CD8-positive, alpha-beta memory T cell (primary cell): ENCODE measurements around the gene ZNF557. TPM values are rescaled to one million over a fixed set of nuclear protein-coding genes. Genes with fewer than 3 reads are reported as not detected.
A peak's percentile ranks its signal among the peaks of the same experiment; 100 is the strongest.
"Not testable (repeated sequence)": the region's sequence is repeated elsewhere in the genome, so short reads cannot be mapped to it uniquely, and the experiment has no call there.

Experiments used
- CTCF ChIA-PET: fragments of 350-600 bp; sonication (Branson Sonifier 250); formaldehyde crosslinking; loops from one replicate; lab custom pipeline; 2021; ENCODE audit warnings: antibody characterized with exemption; lab: Charles Lee
- POLR2A ChIA-PET: fragments of 350-600 bp; sonication (Branson Sonifier 250); formaldehyde crosslinking; loops from one replicate; lab custom pipeline; 2021; ENCODE audit warnings: antibody characterized with exemption; lab: Charles Lee
- DNase-seq, 5 donors: peaks; one replicate each; pipeline versions ENCODE4 v3.0.0 to v3.0.0-alpha.2; 2020 to 2022; ENCODE audit warnings: mixed read lengths in 1 of 5
- H3K27ac ChIP-seq: one replicate; pipeline ENCODE4 v1.7.0; 2013; ENCODE audit warnings: low read depth, mild to moderate bottlenecking, low read length, moderate library complexity
- H3K27me3 ChIP-seq: 2 replicates; pipeline ENCODE4 v1.7.0; 2013; ENCODE audit warnings: low read length, mild to moderate bottlenecking; ENCODE audit not compliant: insufficient read depth, poor library complexity, severe bottlenecking
- H3K36me3 ChIP-seq: 2 replicates; pipeline ENCODE4 v1.7.0; 2013; ENCODE audit warnings: mild to moderate bottlenecking, low read length, moderate library complexity; ENCODE audit not compliant: insufficient read depth
- H3K4me1 ChIP-seq: 2 replicates; pipeline ENCODE4 v1.7.0; 2013; ENCODE audit warnings: mild to moderate bottlenecking, low read length, moderate library complexity; ENCODE audit not compliant: insufficient read depth
- H3K4me3 ChIP-seq: 2 replicates; pipeline ENCODE4 v1.7.0; 2013; ENCODE audit warnings: mild to moderate bottlenecking, low read length
- H3K9me3 ChIP-seq: 2 replicates; pipeline ENCODE4 v1.7.0; 2013; ENCODE audit warnings: mild to moderate bottlenecking, low read length
- H3K27ac Mint-ChIP-seq, 8 donors: one replicate each; pipeline ENCODE4 v1.8.0; 2020 to 2021; ENCODE audit warnings: mixed read lengths in 8 of 8, mild to moderate bottlenecking in 6 of 8, inconsistent platforms in 3 of 8, moderate library complexity in 3 of 8
- H3K27me3 Mint-ChIP-seq, 2 donors: one replicate each; pipeline ENCODE4 v1.8.0; 2020 to 2021; ENCODE audit warnings: mixed read lengths in 2 of 2, mild to moderate bottlenecking in 1 of 2, moderate library complexity in 1 of 2
- H3K36me3 Mint-ChIP-seq, 3 donors: one replicate each; pipeline ENCODE4 v1.8.0; 2020 to 2021; ENCODE audit warnings: mixed read lengths in 3 of 3, inconsistent platforms in 1 of 3, mild to moderate bottlenecking in 1 of 3
- H3K4me1 Mint-ChIP-seq, 3 donors: one replicate each; pipeline ENCODE4 v1.8.0; 2020 to 2021; ENCODE audit warnings: mixed read lengths in 3 of 3, inconsistent platforms in 1 of 3, mild to moderate bottlenecking in 1 of 3
- H3K4me3 Mint-ChIP-seq, 7 donors: one replicate each; pipeline ENCODE4 v1.8.0; 2020 to 2021; ENCODE audit warnings: mixed read lengths in 7 of 7, mild to moderate bottlenecking in 6 of 7, moderate library complexity in 4 of 7, inconsistent platforms in 2 of 7
- H3K9me3 Mint-ChIP-seq, 5 donors: one replicate each; pipeline ENCODE4 v1.8.0; 2020 to 2022; ENCODE audit warnings: mixed read lengths in 5 of 5, mild to moderate bottlenecking in 3 of 5, moderate library complexity in 2 of 5, inconsistent platforms in 1 of 5
- polyA plus RNA-seq: library from polyadenylated mRNA; unstranded; fragments of 300-500 nt; fragmentation: Illumina TruSeq; gene quantifications from one replicate; pipeline ENCODE4 v1.2.3, GENCODE V29; 2021
- total RNA-seq, 2 experiments: library from RNA; stranded (reverse); gene quantifications; one replicate each; pipeline ENCODE4 v1.2.3, GENCODE V29; 2021

The ZNF557 gene
- total and polyA plus RNA-seq, 3 experiments from 2014 or later, result 10.2 to 12.7 (median 12.0) TPM

DNA sequence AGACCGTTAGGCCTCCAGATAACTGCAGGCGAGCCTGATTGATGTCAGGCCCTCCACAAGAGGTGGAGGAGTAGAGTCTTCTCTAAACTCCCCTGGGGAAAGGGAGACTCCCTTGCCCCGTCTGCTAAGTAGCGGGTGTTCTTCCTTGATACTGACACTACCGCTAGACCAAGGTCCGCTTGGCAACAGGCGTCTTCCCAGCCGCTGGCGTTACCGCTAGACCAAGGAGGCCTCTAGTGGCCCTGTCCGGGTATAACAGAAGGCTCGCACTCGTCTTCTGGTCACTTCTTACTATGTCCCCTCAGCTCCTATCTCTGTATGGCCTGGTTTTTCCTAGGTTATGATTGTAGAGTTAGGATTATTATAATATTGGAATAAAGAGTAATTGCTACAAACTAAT, 2.4 kb upstream of the ZNF557 start:
- POLR2A ChIA-PET, H3K9me3 Mint-ChIP-seq, H3K27ac ChIP-seq, H3K27me3 ChIP-seq, H3K36me3 ChIP-seq, H3K4me3 ChIP-seq, CTCF ChIA-PET, H3K4me3 Mint-ChIP-seq, H3K9me3 ChIP-seq, DNase-seq, H3K27me3 Mint-ChIP-seq: not testable (repeated sequence)
- peaks cover 17% of the 10 kb centered on the region for H3K4me1 ChIP-seq
- Mint-ChIP-seq H3K36me3 (peaks cover 0 to 20% (median 0%) of the 10 kb centered on the region in 3 donors), H3K27ac (peak overlapping the region in 1 of 8 donors; percentile 36), H3K4me1 (peaks cover 14 to 24% (median 15%) of the 10 kb centered on the region in 3 donors)

- no peaks in the 10 kb centered on the region for H3K9me3 ChIP-seq
- Mint-ChIP-seq H3K27ac (peak overlapping the region in 1 of 8 donors; percentile 36), H3K4me1 (peaks cover 19 to 30% (median 20%) of the 10 kb centered on the region in 3 donors), H3K4me3 (peak overlapping the region in 1 of 7 donors; percentile 58), H3K36me3 (peaks cover 5 to 26% (median 6%) of the 10 kb centered on the region in 3 donors), H3K27me3 (peaks cover 0 to 1% of the 10 kb centered on the region in 2 donors), H3K9me3 (no peaks in the 10 kb centered on the region)
- CTCF ChIA-PET, result no interaction called here
- peaks cover 17% of the 10 kb centered on the region for H3K4me1 ChIP-seq
- no peak for DNase-seq
- POLR2A ChIA-PET, result no interaction called here
- no peak overlapping the region for H3K27ac ChIP-seq
- H3K4me3 ChIP-seq, result no peak overlapping the region
- peaks cover 15% of the 10 kb centered on the region for H3K36me3 ChIP-seq
- H3K27me3 ChIP-seq, result no peaks in the 10 kb centered on the region
Measured at GRCh38 chr19:7067716-7068115, 1.8 kb upstream of the ZNF557 start.

- H3K36me3 ChIP-seq, result peaks cover 21% of the 10 kb centered on the region
- H3K4me1 Mint-ChIP-seq, result peaks cover 20 to 31% (median 21%) of the 10 kb centered on the region in 3 donors
- peak overlapping the region; percentile 55 to 98 (median 93) for H3K27ac Mint-ChIP-seq
- DNase-seq, result no peak
- no peak overlapping the region for H3K27ac ChIP-seq
- H3K4me3 ChIP-seq, result no peak overlapping the region
- H3K4me1 ChIP-seq, result peaks cover 17% of the 10 kb centered on the region
- POLR2A ChIA-PET, result interaction anchor here (1.0 to 1.6 kb wide), 3 partner anchors 31 to 326 kb away, joined by 4 to 25 read pairs (median 6); no protein-coding TSS in a partner anchor
- no peaks in the 10 kb centered on the region for H3K9me3 ChIP-seq
- no peaks in the 10 kb centered on the region for H3K9me3 Mint-ChIP-seq
- H3K27me3 ChIP-seq, result no peaks in the 10 kb centered on the region
- CTCF ChIA-PET, result interaction anchor here (1.0 to 1.6 kb wide), 4 partner anchors 17 to 281 kb away, joined by 3 to 4 read pairs (median 4); no protein-coding TSS in a partner anchor
- peaks cover 6 to 32% (median 12%) of the 10 kb centered on the region in 3 donors for H3K36me3 Mint-ChIP-seq
- H3K4me3 Mint-ChIP-seq, result peak overlapping the region; percentile 93 to 98 (median 95)
- H3K27me3 Mint-ChIP-seq, result peaks cover 0 to 1% of the 10 kb centered on the region in 2 donors
Measured at GRCh38 chr19:7068599-7068998, 904 bp upstream of the ZNF557 start.

DNA sequence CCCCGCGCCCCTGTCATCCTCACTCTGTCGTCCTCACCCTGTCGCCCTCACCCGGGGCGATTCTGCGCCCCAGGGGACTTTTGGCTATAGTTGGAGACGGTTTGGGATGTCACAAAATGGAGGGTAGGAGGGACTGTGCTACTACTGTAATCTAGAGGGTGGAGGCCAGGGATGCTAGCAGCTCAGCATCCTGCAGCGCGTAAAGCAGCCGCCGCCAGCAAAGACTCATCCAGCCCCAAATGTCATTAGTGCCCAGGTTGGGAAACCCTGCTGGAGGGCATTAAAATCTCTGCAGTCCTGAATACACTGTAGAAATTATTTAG, 362 bp downstream of the ZNF557 start:
- H3K27ac Mint-ChIP-seq, result peak overlapping the region; percentile 81 to 98 (median 94)
- Histone ChIP-seq H3K9me3 (no peaks in the 10 kb centered on the region), H3K4me3 (peak overlapping the region; percentile 99), H3K36me3 (peaks cover 28% of the 10 kb centered on the region), H3K4me1 (peaks cover 17% of the 10 kb centered on the region), H3K27me3 (no peaks in the 10 kb centered on the region), H3K27ac (peak overlapping the region; percentile 93)
- H3K27me3 Mint-ChIP-seq, result peaks cover 0 to 1% of the 10 kb centered on the region in 2 donors
- H3K9me3 Mint-ChIP-seq, result peaks cover 0 to 3% (median 2%) of the 10 kb centered on the region in 5 donors
- POLR2A ChIA-PET, result interaction anchor here (0.7 to 1.6 kb wide), 6 partner anchors 8 to 280 kb away, joined by 3 to 25 read pairs (median 4); no protein-coding TSS in a partner anchor
- peaks cover 9 to 42% (median 20%) of the 10 kb centered on the region in 3 donors for H3K36me3 Mint-ChIP-seq
- H3K4me1 Mint-ChIP-seq, result peaks cover 21 to 31% (median 24%) of the 10 kb centered on the region in 3 donors
- CTCF ChIA-PET, result interaction anchor here (1.1 to 1.6 kb wide), 3 partner anchors 29 to 280 kb away, joined by 3 to 4 read pairs (median 4); no protein-coding TSS in a partner anchor
- peak overlapping the region; percentile 93 to 98 (median 95) for H3K4me3 Mint-ChIP-seq
- DNase-seq, result no peak

- POLR2A ChIA-PET, result interaction anchor here (2.0 kb wide), 1 partner anchor 27 kb away, joined by 6 read pairs; no protein-coding TSS in a partner anchor
- Mint-ChIP-seq H3K27me3 (peaks cover 0 to 1% of the 10 kb centered on the region in 2 donors), H3K27ac (peak overlapping the region in 4 of 8 donors; percentile 79 to 83 (median 82)), H3K36me3 (peaks cover 26 to 68% (median 42%) of the 10 kb centered on the region in 3 donors), H3K9me3 (peaks cover 3 to 21% (median 17%) of the 10 kb centered on the region in 5 donors), H3K4me3 (peak overlapping the region; percentile 24 to 76 (median 63)), H3K4me1 (peaks cover 21 to 31% (median 24%) of the 10 kb centered on the region in 3 donors)
- Histone ChIP-seq H3K27me3 (no peaks in the 10 kb centered on the region), H3K4me1 (peaks cover 17% of the 10 kb centered on the region), H3K27ac (no peak overlapping the region), H3K4me3 (no peak overlapping the region), H3K9me3 (peaks cover 5% of the 10 kb centered on the region), H3K36me3 (peaks cover 53% of the 10 kb centered on the region)
- CTCF ChIA-PET, result no interaction called here
- DNase-seq, result no peak
Measured at GRCh38 chr19:7072541-7072940, 3.0 kb downstream of the ZNF557 start.

- Histone ChIP-seq H3K9me3 (peaks cover 16% of the 10 kb centered on the region), H3K27me3 (no peaks in the 10 kb centered on the region), H3K27ac (no peak overlapping the region), H3K4me1 (peaks cover 13% of the 10 kb centered on the region), H3K4me3 (no peak overlapping the region), H3K36me3 (peaks cover 75% of the 10 kb centered on the region)
- Mint-ChIP-seq H3K27me3 (no peaks in the 10 kb centered on the region), H3K36me3 (peaks cover 43 to 83% (median 64%) of the 10 kb centered on the region in 3 donors), H3K9me3 (peaks cover 17 to 43% (median 39%) of the 10 kb centered on the region in 5 donors), H3K4me3 (no peak overlapping the region), H3K4me1 (peaks cover 12 to 22% (median 15%) of the 10 kb centered on the region in 3 donors), H3K27ac (no peak overlapping the region)
- POLR2A ChIA-PET, result no interaction called here
- CTCF ChIA-PET, result no interaction called here
- no peak for DNase-seq
Measured at GRCh38 chr19:7074705-7075282, 5.3 kb downstream of the ZNF557 start.

DNA sequence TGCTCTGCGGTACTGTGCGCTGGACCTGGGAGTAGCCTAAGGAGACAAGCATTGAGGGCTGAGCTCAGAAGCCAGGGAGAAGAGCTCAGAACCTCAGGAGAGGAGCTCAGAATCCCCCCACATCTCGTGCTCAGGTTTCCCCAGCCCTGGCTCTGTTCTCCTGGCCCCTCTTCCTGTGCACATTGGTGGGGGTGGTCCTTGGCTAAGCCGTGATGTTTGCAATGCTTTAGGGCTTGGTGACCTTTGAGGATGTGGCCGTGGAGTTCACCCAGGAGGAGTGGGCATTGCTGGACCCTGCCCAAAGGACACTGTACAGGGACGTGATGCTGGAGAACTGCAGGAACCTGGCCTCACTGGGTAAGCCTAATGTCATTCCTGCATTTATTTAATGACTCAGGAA, 6.6 kb downstream of the ZNF557 start:
- Mint-ChIP-seq H3K4me1 (peaks cover 6 to 11% (median 9%) of the 10 kb centered on the region in 3 donors), H3K27me3 (no peaks in the 10 kb centered on the region), H3K27ac (no peak overlapping the region), H3K4me3 (no peak overlapping the region), H3K9me3 (peaks cover 17 to 57% (median 52%) of the 10 kb centered on the region in 5 donors), H3K36me3 (peaks cover 53 to 85% (median 77%) of the 10 kb centered on the region in 3 donors)
- CTCF ChIA-PET, result no interaction called here
- no peak for DNase-seq
- H3K4me3 ChIP-seq, result no peak overlapping the region
- peaks cover under 1% of the 10 kb centered on the region for H3K4me1 ChIP-seq
- no peak overlapping the region for H3K27ac ChIP-seq
- H3K36me3 ChIP-seq, result peaks cover 84% of the 10 kb centered on the region
- H3K9me3 ChIP-seq, result peaks cover 30% of the 10 kb centered on the region
- H3K27me3 ChIP-seq, result no peaks in the 10 kb centered on the region
- POLR2A ChIA-PET, result no interaction called here

GRCh38 chr19:7078008-7078407, 8.5 kb downstream of the ZNF557 start:
- H3K27ac Mint-ChIP-seq, result no peak overlapping the region
- ChIA-PET CTCF (no interaction called here), POLR2A (interaction anchor here (1.0 kb wide), 1 partner anchor 8 kb away, joined by 3 read pairs; the partner anchor contains the start of gene ZNF557)
- Histone ChIP-seq H3K4me3 (no peak overlapping the region), H3K36me3 (peaks cover 89% of the 10 kb centered on the region), H3K9me3 (peaks cover 48% of the 10 kb centered on the region), H3K27ac (no peak overlapping the region), H3K27me3 (no peaks in the 10 kb centered on the region), H3K4me1 (no peaks in the 10 kb centered on the region)
- H3K4me3 Mint-ChIP-seq, result peak overlapping the region in 1 of 7 donors; percentile 41
- H3K36me3 Mint-ChIP-seq, result peaks cover 59 to 91% (median 88%) of the 10 kb centered on the region in 3 donors
- no peaks in the 10 kb centered on the region for H3K27me3 Mint-ChIP-seq
- H3K4me1 Mint-ChIP-seq, result peaks cover 0 to 3% (median 0%) of the 10 kb centered on the region in 3 donors
- peaks cover 25 to 75% (median 71%) of the 10 kb centered on the region in 5 donors for H3K9me3 Mint-ChIP-seq
- DNase-seq, result no peak
